SU-DHL-6 (cell line): ENCODE results near the gene SPARC.

Experiments used
- EZH2phosphoT487 ChIP-seq: fragments of 200-600 bp; sonication (generic), shearing (Covaris generic); conservative IDR thresholded peaks from 2 replicates; pipeline ENCODE4 v1.6.1; 2018; ENCODE audit warnings: mild to moderate bottlenecking, antibody characterized with exemption, low read length, moderate library complexity, mixed read lengths
- TF ChIP-seq, protein P1 (sequence below): fragments of 200-600 bp; sonication (generic); IDR thresholded peaks from one replicate; pipeline ENCODE4 v1.5.1; 2017; ENCODE audit warnings: antibody characterized with exemption, mild to moderate bottlenecking, low read length, moderate library complexity; ENCODE audit not compliant: insufficient read depth, poor library complexity, severe bottlenecking

DNA sequence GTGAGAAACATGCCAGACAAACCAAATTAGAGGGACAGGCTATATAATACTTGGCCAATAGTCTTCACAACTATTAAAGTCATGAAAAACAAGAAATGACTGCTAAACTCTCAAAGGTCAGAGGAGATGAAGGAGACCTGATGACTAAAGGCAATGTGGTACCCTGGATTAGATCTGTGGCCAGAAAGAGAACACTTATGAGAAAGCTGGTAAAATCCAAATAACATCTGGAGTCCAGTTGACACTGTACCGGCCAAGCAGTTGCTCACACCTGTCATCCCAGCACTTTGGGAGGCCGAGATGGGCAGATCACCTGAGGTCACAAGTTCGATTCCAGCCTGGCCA lies 47.3 kb upstream of the SPARC start:
- TF ChIP-seq, protein P1, sequence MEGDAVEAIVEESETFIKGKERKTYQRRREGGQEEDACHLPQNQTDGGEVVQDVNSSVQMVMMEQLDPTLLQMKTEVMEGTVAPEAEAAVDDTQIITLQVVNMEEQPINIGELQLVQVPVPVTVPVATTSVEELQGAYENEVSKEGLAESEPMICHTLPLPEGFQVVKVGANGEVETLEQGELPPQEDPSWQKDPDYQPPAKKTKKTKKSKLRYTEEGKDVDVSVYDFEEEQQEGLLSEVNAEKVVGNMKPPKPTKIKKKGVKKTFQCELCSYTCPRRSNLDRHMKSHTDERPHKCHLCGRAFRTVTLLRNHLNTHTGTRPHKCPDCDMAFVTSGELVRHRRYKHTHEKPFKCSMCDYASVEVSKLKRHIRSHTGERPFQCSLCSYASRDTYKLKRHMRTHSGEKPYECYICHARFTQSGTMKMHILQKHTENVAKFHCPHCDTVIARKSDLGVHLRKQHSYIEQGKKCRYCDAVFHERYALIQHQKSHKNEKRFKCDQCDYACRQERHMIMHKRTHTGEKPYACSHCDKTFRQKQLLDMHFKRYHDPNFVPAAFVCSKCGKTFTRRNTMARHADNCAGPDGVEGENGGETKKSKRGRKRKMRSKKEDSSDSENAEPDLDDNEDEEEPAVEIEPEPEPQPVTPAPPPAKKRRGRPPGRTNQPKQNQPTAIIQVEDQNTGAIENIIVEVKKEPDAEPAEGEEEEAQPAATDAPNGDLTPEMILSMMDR = no peak
- no peak for TF ChIP-seq EZH2phosphoT487
